NCI-H446 treated with DMSO at 0.1 percent for 48 hours (cell line): ENCODE data around the gene SLC5A11.
"Not testable (repeated sequence)": the region's sequence is repeated elsewhere in the genome, so short reads cannot be mapped to it uniquely, and the experiment has no call there.

ENCODE experiments used
- DNase-seq: peaks from one replicate; lab custom pipeline; 2025; lab: John Stamatoyannopoulos, UW

Gene SLC5A11

DNA sequence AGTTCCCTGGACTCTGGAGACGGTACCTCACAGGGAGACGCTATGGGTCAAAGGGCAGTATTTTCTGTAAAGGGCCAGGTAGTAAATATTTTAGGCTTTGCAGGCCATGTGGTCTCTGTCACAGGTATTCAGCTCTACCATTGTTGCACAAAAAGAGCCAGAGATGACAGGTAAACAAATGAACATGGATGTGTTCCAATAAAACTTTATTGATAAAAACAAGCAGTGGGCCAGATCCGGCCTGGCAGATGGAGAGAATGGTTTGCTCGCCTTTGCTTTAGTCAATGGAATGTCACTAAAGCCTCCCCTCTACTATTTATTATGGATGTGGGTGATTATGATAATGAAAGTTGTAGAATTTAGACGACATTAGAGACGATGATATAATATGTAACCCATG, 8.9 kb upstream of the SLC5A11 start:
- no peak for DNase-seq

DNA sequence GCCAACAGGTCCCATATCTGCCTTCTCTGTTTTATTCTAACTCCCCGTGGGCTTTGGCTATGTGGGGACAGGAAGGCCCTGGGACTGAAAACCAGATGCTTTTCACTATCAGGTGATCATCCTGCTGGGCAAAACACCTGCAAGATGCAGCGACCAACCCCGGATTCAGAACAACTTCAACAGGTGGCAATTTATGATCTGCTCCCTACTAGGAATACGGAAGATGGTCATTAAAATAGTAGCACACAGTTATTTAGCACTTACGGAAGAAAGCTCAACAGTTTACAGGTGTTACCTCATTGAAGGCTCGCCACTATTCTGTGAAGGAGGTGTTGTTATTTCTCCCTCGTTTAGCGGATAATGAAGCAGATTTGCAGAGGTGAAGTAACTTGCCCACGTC, 7.8 kb upstream of the SLC5A11 start:
- DNase-seq: no peak

DNA sequence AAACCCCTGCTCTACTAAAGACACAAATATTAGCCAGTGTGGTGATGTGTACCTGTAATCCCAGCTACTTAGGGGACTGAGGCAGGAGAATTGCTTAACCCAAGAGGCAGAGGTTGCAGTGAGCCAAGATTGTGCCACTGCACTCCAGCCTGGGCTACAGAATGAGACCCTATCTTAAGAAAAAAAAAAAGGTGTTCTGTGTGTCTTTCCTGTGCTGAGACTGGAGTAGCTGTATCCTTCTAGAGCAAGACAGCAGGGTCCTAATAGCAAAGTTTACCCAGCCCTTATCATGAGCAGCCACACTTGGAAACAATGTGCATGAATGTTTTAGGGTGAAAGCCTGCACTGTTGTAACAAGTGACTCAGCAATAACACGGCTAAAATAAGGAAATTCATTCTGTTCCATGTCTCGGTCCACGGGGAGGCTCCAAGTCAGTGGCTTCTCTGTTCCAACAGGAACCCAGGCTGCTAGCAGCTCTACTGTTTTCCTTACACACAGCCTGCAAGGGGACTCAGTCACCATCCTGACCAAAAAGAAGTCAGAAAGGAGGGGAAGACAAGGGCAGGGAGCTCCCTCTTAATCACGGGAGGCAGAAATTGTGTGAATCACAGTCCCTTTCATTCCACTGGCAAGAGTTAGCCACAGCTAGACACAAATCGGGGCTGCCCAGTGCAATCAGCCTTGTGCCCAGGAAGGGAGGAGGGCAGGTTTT, 7.1 kb upstream of the SLC5A11 start:
- DNase-seq: no peak

GRCh38 chr16:24839347-24839972, 6.3 kb upstream of the SLC5A11 start:
- no peak for DNase-seq

DNA sequence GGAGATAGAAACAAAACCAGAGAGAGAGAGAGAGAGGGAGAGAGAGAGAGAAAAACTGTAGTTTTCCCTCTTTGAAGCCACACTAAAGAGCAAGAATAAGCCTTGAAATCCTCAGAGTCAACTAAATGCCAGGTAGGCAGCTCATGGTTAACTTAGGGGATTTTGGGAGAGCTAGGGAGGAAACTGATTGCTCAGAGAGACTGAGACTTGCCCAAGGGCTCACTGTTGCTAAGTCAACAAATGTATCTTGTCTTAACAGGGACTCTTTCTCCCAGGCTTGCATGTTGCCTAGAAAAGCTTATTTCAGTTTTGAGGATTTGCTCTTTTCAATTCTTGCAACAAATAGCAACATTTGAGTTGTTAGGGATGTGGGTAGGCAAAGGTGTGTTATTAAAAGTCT, 4.5 kb upstream of the SLC5A11 start:
- no peak for DNase-seq

GRCh38 chr16:24844101-24845030, 1.4 kb upstream of the SLC5A11 start:
- DNase-seq: no peak

DNA sequence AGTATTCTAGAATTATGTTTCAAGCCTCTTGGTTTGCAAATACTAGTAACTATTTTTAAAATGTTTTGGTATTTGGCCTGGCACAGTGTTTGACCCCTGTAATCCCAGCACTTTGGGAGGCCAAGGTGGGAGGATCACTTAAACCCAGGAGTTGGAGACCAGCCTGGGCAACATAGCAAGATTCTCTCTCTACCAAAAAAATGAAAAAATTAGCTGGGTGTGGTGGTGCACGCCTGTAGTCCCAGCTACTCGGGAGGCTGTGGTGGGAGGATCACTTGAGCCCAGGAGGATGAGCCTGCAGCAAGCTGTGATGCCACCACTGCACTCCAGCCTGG, 765 bp upstream of the SLC5A11 start:
- DNase-seq: not testable (repeated sequence)

- no peak for DNase-seq
These were observed 990 bp downstream of the SLC5A11 start for GRCh38 chr16:24846548-24847357.

- no peak for DNase-seq
These were observed 1.5 kb downstream of the SLC5A11 start for GRCh38 chr16:24847358-24847664.

GRCh38 chr16:24848065-24848464, 2.3 kb downstream of the SLC5A11 start:
- DNase-seq: no peak

- DNase-seq: no peak
These were observed 3.9 kb downstream of the SLC5A11 start for GRCh38 chr16:24849641-24850040.

GRCh38 chr16:24850289-24850938, 4.7 kb downstream of the SLC5A11 start:
- no peak for DNase-seq

DNA sequence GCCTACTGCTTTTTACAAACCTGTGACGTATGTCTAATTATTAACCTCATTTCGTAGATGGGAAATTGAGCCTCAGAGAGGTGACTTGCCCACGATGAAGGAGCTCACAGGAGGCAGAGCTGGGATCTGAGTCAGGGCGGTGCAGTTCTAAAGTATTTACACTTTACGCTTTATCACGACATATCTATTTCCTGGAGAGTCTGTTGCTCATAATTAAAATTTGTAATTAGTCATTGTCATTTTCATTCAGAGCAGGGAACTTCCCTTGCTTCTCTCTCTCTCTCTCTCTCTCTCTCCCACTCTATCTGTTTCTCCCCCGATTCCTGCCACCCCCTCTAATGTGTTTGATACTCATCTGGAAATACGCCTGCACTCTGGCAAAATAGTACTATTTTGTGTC, 5.9 kb downstream of the SLC5A11 start:
- DNase-seq: no peak

GRCh38 chr16:24852281-24852721, 6.5 kb downstream of the SLC5A11 start:
- DNase-seq: no peak

- DNase-seq: peak; percentile 1
These were observed 7.5 kb downstream of the SLC5A11 start for GRCh38 chr16:24853169-24853824.

GRCh38 chr16:24853830-24854229, 8.1 kb downstream of the SLC5A11 start:
- DNase-seq: peak; percentile 25

- DNase-seq: no peak
These were observed 8.9 kb downstream of the SLC5A11 start for GRCh38 chr16:24854607-24855171.

DNA sequence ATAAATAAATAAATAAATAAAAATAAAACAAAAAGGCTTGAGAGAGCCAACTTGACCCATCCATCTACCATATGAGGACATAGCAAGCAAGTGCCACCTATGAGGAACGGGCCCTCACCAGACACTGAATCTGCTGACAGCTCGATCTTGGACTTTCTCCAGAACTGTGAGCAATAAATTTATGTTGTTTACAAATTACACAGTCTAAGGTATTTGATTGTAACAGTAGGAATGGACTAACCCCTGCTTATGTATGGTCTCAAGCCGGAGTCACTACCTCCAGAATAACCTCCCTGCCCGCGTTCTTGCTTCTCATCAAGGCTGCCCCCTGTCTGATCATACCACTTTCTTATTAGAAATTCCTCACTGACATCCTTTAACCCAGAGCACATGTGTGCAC, 9.9 kb downstream of the SLC5A11 start:
- no peak for DNase-seq

DNA sequence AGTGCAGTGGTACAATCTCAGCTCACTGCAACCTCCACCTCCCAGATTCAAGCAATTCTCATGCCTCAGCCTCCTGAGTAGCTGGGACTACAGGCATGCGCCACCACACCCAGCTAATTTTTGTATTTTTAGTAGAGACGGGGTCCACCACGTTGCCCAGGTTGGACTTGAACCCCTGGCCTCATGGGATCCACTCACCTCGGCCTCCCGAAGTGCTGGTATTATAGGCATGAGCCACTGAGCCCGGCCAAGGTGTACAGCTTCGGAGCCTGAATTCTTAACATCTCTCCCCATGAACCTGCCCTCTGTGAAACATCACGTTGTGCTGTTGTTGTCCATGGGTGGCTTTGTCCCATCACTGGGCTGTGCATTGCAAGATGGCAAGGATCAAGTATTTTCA, 11.1 kb downstream of the SLC5A11 start:
- not testable (repeated sequence) for DNase-seq

DNA sequence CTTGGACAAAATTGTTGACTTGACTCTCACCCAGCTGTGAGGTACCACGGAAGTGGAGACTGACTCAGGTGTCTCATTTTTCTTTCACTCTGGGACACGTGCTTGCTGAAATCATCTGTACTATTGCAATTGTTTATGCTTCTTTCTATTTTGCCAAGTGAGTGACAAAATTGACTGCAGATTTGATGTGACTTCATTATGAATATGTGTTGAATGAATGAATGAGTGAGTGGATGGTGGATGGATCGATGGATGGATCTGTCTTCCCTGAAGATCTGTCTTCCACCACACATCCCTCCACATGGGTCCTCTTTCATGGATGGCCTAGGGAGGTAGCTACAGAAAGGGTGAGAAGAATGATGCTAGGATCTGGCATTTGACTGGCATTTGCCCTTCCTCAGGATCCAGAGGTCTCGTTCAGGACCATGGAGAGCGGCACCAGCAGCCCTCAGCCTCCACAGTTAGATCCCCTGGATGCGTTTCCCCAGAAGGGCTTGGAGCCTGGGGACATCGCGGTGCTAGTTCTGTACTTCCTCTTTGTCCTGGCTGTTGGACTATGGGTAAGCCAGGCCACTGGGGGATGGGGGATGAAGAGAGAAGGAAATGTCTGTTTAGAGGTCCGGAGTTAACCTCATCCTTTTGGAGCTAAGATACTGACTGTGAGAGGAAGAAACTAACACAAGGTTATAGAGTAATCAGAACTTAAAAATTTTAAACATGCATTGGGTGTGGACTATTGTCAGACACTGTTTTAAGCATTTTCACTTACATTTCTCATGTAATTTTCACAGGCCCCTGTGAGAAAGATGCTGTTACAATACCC, 12.7 kb downstream of the SLC5A11 start:
- no peak for DNase-seq
